Endometrial microvascular endothelial cells (primary cell): Measurements from ENCODE around the gene CAV1. TPM values are rescaled to one million over a fixed set of nuclear protein-coding genes. Genes with fewer than 3 reads are reported as not detected.
"Not testable (repeated sequence)": the region's sequence is repeated elsewhere in the genome, so short reads cannot be mapped to it uniquely, and the experiment has no call there.

Experiments
- in situ Hi-C: cut with HindIII; loops from 2 replicates; pipeline ENCODE4 v1.10.0; 2017; ENCODE audit warnings: low sequenced_read_pairs, low pct_unique_long_range_greater_than_20kb; ENCODE audit errors: inconsistent ontology term
- total RNA-seq: library from RNA; depleted of rRNA; stranded (reverse); fragments of >200 nt; gene quantifications from one replicate; pipeline ENCODE4 v1.2.3, GENCODE V29; 2015; ENCODE audit errors: inconsistent ontology term

The CAV1 gene
- total RNA-seq, 1 donor from 2014 or later, result 1,728 TPM

DNA sequence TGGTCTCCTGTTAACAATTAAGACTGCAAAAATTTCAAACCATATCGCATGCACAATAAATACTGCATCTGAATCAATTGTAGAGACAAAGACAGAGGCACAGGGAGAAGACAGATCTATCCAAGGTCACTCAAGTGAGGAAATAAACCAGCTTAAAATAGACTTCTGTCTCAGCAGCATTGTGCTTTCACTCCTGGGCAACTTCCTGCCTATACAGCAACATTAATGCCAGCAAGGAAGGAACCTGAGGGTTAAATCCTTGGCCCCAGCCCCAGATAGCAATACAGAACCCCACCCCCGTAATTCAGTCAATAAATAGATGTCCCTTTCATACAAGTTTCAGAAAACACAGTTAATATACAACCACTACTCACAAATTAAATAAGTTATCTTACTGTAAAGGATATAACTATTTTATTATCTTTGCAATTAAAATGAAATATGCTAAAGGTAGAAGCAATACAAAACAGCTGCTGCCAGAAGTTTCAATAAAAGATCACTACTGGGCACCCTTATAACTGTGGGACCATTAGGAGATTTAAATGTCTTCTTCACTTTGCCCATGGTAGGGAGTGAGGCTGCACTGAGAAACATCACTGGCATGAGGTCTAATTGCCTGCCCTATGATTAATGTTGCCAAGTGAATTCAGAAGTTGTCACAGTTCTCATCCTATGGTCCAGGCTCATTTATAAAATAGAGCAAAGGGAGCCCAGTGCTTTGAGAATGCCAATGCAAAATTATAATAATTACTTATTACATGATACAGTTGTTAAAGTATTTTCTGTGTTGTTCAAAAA, 49.4 kb downstream of the CAV1 start:
- in situ Hi-C loops, result no loop called here

GRCh38 chr7:116575853-116576252, 51.0 kb downstream of the CAV1 start:
- in situ Hi-C loops, result no loop called here

DNA sequence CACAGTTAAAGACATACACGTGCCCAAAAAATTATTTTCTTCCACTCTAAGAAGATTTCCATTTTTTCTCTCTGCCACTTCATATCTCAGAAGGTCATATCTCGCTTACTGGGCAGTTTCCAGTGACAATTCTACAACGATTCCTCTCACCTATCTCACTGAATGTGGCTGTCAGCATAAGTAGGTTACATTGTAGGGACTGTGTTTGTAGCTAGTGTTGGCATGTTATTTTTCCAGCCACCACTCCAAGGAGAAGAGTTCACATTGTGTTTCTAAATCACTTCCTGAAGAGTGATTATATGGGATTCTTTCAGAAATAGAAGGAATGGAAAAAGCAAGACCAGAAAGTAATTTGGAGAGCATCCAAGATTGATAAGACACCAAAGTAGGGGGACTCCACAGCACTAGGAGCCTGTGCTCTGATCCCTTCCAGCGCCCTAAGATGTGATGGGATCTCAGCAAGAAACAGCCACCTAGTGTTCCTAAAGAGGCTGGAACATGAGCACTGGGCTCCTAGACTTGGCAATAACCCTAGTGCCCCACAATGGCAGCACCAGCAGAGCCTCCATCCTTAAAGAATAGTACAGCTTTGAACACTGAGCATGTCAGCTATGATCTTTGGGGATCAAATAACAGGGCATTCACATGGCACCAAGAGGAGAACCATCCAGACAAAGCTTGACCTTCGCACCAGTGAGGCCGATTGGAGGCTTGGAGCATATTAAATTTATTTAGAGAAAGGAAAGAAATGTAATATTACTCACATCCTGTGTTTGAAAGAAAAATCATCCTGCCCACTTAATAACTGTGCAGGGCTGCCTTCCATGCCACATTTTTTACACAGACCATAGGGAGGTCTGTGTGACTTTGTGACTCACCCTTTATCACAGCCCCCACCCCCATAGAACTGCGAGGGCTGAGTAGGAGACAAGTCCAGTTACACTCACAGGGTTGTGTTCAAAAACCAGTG, 51.8 kb downstream of the CAV1 start:
- in situ Hi-C loops, result no loop called here

DNA sequence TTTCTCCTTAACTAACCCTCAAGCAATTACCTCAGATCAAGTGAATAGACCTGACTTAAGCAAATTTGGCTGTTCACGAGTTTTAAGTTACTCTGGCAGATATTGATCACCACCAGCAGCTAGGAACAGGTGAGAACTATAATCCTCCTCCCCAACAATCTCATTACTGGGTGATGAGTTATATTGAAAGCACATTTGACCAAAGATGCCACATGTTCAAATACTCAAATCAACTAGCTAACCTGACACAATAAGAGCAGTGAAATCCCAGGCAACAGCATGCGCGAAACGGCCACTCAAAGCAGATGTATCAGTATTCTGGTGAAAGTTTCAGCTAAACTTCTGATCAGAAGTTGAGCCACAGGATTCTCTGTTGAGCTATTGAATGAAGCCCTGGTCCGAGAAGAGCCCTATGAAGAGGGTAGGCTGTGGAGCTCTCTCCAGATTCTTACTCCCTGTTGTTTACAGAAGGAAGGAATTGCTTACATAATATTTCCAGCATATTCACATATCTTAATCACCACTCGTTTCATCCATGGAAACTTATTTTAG, 52.6 kb downstream of the CAV1 start:
- in situ Hi-C loops, result no loop called here

GRCh38 chr7:116578526-116578925, 53.7 kb downstream of the CAV1 start:
- in situ Hi-C loops, result no loop called here

DNA sequence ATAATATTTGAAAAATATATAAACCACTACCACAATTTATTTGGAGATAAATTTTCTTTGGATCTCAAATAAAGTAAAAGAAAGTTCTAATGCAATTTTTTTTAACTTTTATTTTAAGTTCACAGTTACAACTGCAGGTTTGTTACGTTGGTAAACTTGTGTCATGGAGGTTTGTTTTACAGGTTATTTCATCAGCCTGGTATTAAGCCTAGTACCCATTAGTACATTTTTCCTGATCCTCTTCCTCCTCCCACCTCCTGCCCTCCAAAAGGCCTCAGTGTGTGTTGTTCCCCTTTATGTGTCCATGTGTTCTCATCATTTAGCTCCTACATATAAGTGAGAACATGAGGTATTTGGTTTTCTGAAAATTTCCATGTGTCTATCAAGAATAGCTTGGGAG, 54.5 kb downstream of the CAV1 start:
- in situ Hi-C loops, result no loop called here

GRCh38 chr7:116579835-116580234, 55.0 kb downstream of the CAV1 start:
- in situ Hi-C loops, result no loop called here

DNA sequence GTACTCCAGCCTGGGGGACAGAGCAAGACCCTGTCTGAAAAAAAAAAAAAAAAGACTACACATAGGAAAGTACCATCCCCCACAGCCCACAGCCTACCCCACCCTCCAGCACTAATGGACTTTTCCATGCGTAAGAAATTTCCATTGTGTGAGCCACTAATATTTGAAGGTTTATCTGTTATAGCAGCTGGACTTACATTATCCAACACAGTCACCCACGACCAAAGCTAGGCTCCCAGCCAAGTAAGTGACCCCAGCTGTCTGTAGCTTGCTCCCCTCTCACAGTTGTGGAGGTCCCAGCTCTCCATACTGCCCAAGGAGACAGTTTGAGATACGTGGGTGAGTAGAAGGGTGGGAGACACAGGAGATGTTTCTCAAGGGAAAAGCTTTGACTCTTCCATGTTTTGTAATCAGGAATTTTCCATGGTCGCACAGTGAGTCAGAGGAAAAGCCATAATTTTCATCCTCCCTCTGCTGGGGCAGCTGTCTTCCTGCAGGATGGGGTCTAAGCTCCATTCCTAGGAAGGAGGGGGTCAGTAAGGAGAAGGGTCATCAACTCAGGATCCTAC, 57.4 kb downstream of the CAV1 start:
- in situ Hi-C loops, result no loop called here

GRCh38 chr7:116582806-116583444, 58.1 kb downstream of the CAV1 start:
- in situ Hi-C loops, result no loop called here

DNA sequence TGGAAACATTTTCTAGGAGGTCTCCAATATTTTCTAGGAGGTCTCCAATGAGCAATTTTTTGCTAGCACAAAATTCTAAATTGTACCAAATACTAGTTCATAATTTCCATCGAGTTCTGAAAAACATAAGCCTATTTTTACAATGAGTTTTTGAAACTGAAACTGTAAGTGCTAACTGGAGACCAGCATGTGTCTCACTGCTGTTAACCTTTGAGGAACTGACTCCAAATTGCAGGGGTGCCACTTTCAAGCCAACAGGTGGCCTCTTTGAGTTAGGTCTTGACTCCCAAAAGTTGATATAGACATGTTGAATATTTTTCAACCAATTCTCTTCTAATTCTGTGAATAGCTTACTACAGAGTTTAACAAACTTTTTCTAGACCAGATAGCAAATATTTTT, 58.8 kb downstream of the CAV1 start:
- in situ Hi-C loops, result no loop called here

DNA sequence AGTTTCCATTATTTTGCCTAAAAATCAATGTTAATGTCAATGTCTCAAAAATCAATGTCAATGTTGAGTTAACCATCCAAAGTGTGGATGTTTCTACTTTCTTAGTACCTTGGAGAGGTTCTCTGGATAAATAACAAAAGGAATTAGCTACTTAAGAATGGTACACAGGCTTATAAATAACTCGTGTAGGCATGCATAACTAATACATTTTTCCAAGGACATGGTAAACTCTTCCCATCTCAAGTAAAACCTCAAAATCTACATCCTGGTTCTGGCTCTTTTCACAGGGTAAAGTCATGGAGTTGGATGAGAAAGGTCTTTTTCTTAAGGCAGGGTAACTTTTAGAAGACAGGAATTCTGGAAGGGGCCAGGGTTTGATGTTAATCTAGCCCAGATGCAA, 59.9 kb downstream of the CAV1 start:
- in situ Hi-C loops, result no loop called here

DNA sequence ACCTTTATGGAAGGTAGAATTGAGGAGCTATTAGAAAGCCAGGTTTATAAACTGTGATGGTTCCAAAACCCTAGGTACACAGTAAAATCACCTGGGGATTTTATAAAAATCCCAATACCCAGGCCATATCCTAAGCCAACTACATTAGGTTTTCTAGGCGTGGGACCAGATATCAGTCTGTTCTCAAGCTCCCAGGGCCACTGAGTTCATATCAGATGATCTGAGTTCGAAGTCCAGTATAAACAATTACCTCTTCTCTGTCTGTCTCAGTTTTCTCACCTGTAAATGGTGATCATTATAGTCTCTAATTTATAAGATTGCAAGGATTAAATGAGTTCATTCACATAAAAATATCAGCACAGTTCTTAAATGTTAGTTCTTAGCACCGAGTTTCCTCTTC, 60.6 kb downstream of the CAV1 start:
- in situ Hi-C loops, result no loop called here

GRCh38 chr7:116585967-116586366, 61.1 kb downstream of the CAV1 start:
- in situ Hi-C loops, result no loop called here

- in situ Hi-C loops, result not testable (repeated sequence)
These were observed 62.4 kb downstream of the CAV1 start for GRCh38 chr7:116587200-116587599.

DNA sequence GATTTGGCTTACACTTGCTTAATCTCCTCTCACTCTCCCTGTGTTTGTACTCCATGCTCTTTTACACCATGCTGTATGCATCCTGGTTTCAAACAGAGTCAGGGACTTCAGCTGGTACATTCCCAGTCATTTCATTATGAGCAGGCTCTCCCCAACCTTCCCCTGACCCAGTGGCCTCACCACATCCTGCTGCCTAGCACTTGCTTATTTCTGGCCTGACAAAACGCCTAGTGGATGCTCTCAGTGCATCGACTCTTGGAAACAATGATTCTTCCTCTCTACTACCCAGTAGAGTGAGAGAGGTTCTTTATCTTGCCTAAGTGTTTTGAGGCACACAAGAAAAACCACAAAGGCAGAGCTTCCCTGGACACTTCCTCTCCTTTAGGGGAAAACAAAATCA, 63.4 kb downstream of the CAV1 start:
- in situ Hi-C loops, result no loop called here

- in situ Hi-C loops, result no loop called here
These were observed 64.1 kb downstream of the CAV1 start for GRCh38 chr7:116588641-116589594.

DNA sequence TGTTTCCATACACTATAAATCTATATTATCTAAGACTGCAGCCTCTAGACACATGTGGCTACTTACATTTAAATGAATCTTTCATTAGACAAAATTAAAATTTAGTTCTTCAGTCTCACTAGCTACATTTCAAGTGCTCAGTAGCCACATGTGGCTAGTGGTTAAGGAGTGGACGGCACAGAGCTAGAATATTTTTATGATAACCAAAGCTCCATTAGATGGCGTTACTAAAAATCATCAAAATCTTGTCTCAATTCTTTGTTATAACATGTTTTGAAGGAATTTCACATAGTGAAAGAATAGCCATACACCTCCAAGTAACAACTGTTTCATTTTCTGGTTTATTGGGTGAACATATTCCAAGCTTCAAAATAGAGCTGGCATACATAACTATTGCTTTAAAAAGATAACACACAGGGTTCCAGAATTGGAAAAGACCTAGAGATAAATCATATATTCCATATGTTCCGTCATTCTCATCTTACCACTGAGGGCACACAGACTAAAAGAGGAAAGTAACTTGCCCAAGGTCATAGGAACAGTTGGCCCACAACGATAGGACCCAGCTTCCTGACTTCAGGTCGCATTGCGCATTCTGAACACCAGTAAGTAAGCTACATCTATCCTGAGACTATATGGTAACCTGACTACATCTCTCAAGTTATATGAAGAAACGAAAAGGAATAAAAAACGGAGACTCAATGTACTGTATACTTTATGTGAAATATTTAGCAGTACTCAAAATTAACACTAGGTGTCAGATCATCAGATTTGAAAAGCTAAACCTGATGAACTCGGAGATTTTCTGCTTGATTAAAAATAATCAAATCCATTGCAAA, 66.6 kb downstream of the CAV1 start:
- in situ Hi-C loops, result no loop called here
